Right ventricle myocardium superior (tissue), 1 donor: ENCODE measurements around the gene ACTR3. TPM values are rescaled to one million over a fixed set of nuclear protein-coding genes. Genes with fewer than 3 reads are reported as not detected.

Source experiments
- ATAC-seq: fragments of 200-7000 bp; cut with Tn5 transposase; one replicate; pipeline ENCODE4 v1.9.1; 2020; ENCODE audit warnings: mild to moderate bottlenecking; ENCODE audit not compliant: poor library complexity
- DNase-seq: peaks from one replicate; pipeline ENCODE4 v3.0.0-alpha.2; 2020
- intact Hi-C: fragments of 100-400 bp; cut with DNase I; formaldehyde crosslinking; loops from one replicate; pipeline ENCODE4 v1.11.2; 2022
- total RNA-seq: library from RNA; stranded (reverse); fragmentation: NEBNext Ultra II Directional; extraction: Animal tissue kit (Norgen Biotek cat#: 25700); gene quantifications from one replicate; pipeline ENCODE4 v1.2.1, GENCODE V29; 2021
- donor health status: DM: no; HTN: yes; CAD: no; lungs with severe emphysema.

Gene ACTR3
- total RNA-seq, 1 donor from 2014 or later = 106 TPM

GRCh38 chr2:113978524-113979190 lies 88.8 kb downstream of the ACTR3 start:
- intact Hi-C loops = no loop called here
- ATAC-seq (no peak), DNase-seq (no peak)

- ATAC-seq (no peak), DNase-seq (peak; percentile 40)
- intact Hi-C loops = no loop called here
Observed at GRCh38 chr2:113979191-113980128, 89.6 kb downstream of the ACTR3 start.

- DNase-seq (peak; percentile 46), ATAC-seq (peak; percentile 87)
- intact Hi-C loops = no loop called here
Observed at GRCh38 chr2:113980946-113981345, 91.1 kb downstream of the ACTR3 start.

- ATAC-seq (peak; percentile 77), DNase-seq (no peak)
- intact Hi-C loops = no loop called here
Observed at GRCh38 chr2:113981404-113982134, 91.7 kb downstream of the ACTR3 start.

GRCh38 chr2:113985554-113986397 lies 95.9 kb downstream of the ACTR3 start:
- intact Hi-C loops = no loop called here
- no peak for DNase-seq
- ATAC-seq = no peak

GRCh38 chr2:113986762-113987290 lies 96.9 kb downstream of the ACTR3 start:
- ATAC-seq (no peak), DNase-seq (no peak)
- intact Hi-C loops = no loop called here

- intact Hi-C loops = no loop called here
- ATAC-seq (no peak), DNase-seq (no peak)
Observed at GRCh38 chr2:113992090-113992489, 102.2 kb downstream of the ACTR3 start.

- DNase-seq (no peak), ATAC-seq (no peak)
- intact Hi-C loops = no loop called here
Observed at GRCh38 chr2:113996671-113997594, 107.0 kb downstream of the ACTR3 start.

- DNase-seq = no peak
- intact Hi-C loops = no loop called here
- no peak for ATAC-seq
Observed at GRCh38 chr2:114001152-114001551, 111.3 kb downstream of the ACTR3 start.

GRCh38 chr2:114001937-114002336 lies 112.0 kb downstream of the ACTR3 start:
- ATAC-seq (no peak), DNase-seq (no peak)
- intact Hi-C loops = no loop called here

- DNase-seq (no peak), ATAC-seq (no peak)
- intact Hi-C loops = no loop called here
Observed at GRCh38 chr2:114005110-114005783, 115.4 kb downstream of the ACTR3 start.

- intact Hi-C loops = no loop called here
Observed at GRCh38 chr2:114006460-114006859, 116.6 kb downstream of the ACTR3 start.

GRCh38 chr2:114007436-114007835 lies 117.5 kb downstream of the ACTR3 start:
- DNase-seq = no peak
- ATAC-seq = no peak
- intact Hi-C loops = no loop called here

More at GRCh38 chr2:114006460-114006859, 116.6 kb downstream of the ACTR3 start:
- DNase-seq = no peak
- ATAC-seq = no peak

GRCh38 chr2:114008720-114009119 lies 118.8 kb downstream of the ACTR3 start:
- intact Hi-C loops = no loop called here
- ATAC-seq = no peak
- DNase-seq = no peak

- DNase-seq (no peak), ATAC-seq (no peak)
- intact Hi-C loops = no loop called here
Observed at GRCh38 chr2:114009205-114009944, 119.5 kb downstream of the ACTR3 start.

- ATAC-seq (no peak), DNase-seq (no peak)
- intact Hi-C loops = no loop called here
Observed at GRCh38 chr2:114010001-114010400, 120.1 kb downstream of the ACTR3 start.
